HEK293 (cell line): Measurements from ENCODE around the gene MFGE8.
A peak's percentile ranks its signal among the peaks of the same experiment; 100 is the strongest.

ENCODE experiments used
- CTCF ChIA-PET: fragments of 350-600 bp; formaldehyde crosslinking; extraction: SDS; loops from one replicate; lab custom pipeline; 2021; ENCODE audit warnings: antibody characterized with exemption; lab: Yijun Ruan, JAX
- POLR2A ChIA-PET: fragments of 300-600 bp; formaldehyde crosslinking; extraction: SDS; loops from one replicate; lab custom pipeline; 2020; ENCODE audit warnings: antibody characterized with exemption, inconsistent platforms; lab: Yijun Ruan, JAX
- H3K27ac ChIP-seq: fragments of 200-500 bp; sonication (Bioruptor generic); 2 replicates; pipeline ENCODE4 v1.5.1; 2014; ENCODE audit warnings: low read depth, low read length, control low read depth, inconsistent platforms; ENCODE audit errors: extremely low read depth
- H3K36me3 ChIP-seq, 2 experiments: fragments of 200-500 bp in 1 of 2; sonication (Bioruptor generic) in 1 of 2; 1 replicate in 1 of 2; 2 replicates in 1 of 2; pipeline ENCODE4 v1.5.1; 2014 to 2017; ENCODE audit warnings: inconsistent platforms in 2 of 2, low read length in 2 of 2; ENCODE audit not compliant: control insufficient read depth in 2 of 2, insufficient read depth in 1 of 2
- H3K4me1 ChIP-seq: fragments of 200-500 bp; sonication (Bioruptor generic); 2 replicates; pipeline ENCODE4 v1.5.1; 2014; ENCODE audit warnings: mild to moderate bottlenecking, low read length, inconsistent platforms; ENCODE audit not compliant: control insufficient read depth, insufficient read depth
- H3K4me3 ChIP-seq: 2 replicates; pipeline ENCODE4 v1.5.1; 2011; ENCODE audit warnings: low read depth, mild to moderate bottlenecking, control low read depth, low read length, moderate library complexity
- H3K9me3 ChIP-seq: fragments of 200-500 bp; sonication (Bioruptor generic); 2 replicates; pipeline ENCODE4 v1.5.1; 2014; ENCODE audit warnings: low read depth, low read length, inconsistent platforms; ENCODE audit not compliant: control insufficient read depth, insufficient read depth
- FEZF1 ChIP-seq: fragments of 450-650 bp; formaldehyde crosslinking; IDR thresholded peaks from 2 replicates; pipeline ENCODE4 v1.5.1; 2016; ENCODE audit warnings: missing biosample characterization, missing genetic modification characterization
- GLI2 ChIP-seq: fragments of 450-650 bp; formaldehyde crosslinking; IDR thresholded peaks from 2 replicates; pipeline ENCODE4; 2017; ENCODE audit warnings: missing biosample characterization, missing genetic modification characterization, low read depth, borderline replicate concordance
- GLIS1 ChIP-seq: fragments of 450-650 bp; formaldehyde crosslinking; IDR thresholded peaks from 2 replicates; pipeline ENCODE4 v1.5.1; 2016; ENCODE audit warnings: missing biosample characterization, missing genetic modification characterization
- INSM2 ChIP-seq: fragments of 450-650 bp; formaldehyde crosslinking; IDR thresholded peaks from 2 replicates; pipeline ENCODE4 v1.5.1; 2016; ENCODE audit warnings: missing biosample characterization, missing genetic modification characterization
- YY2 ChIP-seq: fragments of 450-650 bp; formaldehyde crosslinking; IDR thresholded peaks from 2 replicates; pipeline ENCODE4 v1.5.1; 2016; ENCODE audit warnings: missing biosample characterization, missing genetic modification characterization
- ZBTB10 ChIP-seq: fragments of 450-650 bp; formaldehyde crosslinking; IDR thresholded peaks from 2 replicates; pipeline ENCODE4 v1.5.1; 2016; ENCODE audit warnings: missing biosample characterization, missing genetic modification characterization
- ZFP69B ChIP-seq: fragments of 450-650 bp; formaldehyde crosslinking; IDR thresholded peaks from 2 replicates; pipeline ENCODE4 v1.5.1; 2016; ENCODE audit warnings: missing biosample characterization, missing genetic modification characterization
- ZNF184 ChIP-seq: fragments of 450-650 bp; IDR thresholded peaks from 2 replicates; pipeline ENCODE4 v1.5.1; 2018; ENCODE audit warnings: missing biosample characterization, mild to moderate bottlenecking, missing genetic modification characterization
- ZNF2 ChIP-seq: fragments of 450-650 bp; formaldehyde crosslinking; IDR thresholded peaks from 2 replicates; pipeline ENCODE4 v1.5.1; 2016; ENCODE audit warnings: missing biosample characterization, missing genetic modification characterization
- ZNF223 ChIP-seq: fragments of 450-650 bp; formaldehyde crosslinking; IDR thresholded peaks from 2 replicates; pipeline ENCODE4 v1.5.1; 2016; ENCODE audit warnings: missing biosample characterization, missing genetic modification characterization
- ZNF239 ChIP-seq: fragments of 450-650 bp; formaldehyde crosslinking; IDR thresholded peaks from 2 replicates; pipeline ENCODE4 v1.5.1; 2016; ENCODE audit warnings: missing biosample characterization, missing genetic modification characterization
- ZNF248 ChIP-seq: fragments of 450-650 bp; formaldehyde crosslinking; IDR thresholded peaks from 2 replicates; pipeline ENCODE4 v1.5.1; 2017; ENCODE audit warnings: missing biosample characterization, missing genetic modification characterization
- ZNF302 ChIP-seq: fragments of 450-650 bp; formaldehyde crosslinking; IDR thresholded peaks from 2 replicates; pipeline ENCODE4 v1.5.1; 2016; ENCODE audit warnings: missing biosample characterization, missing genetic modification characterization, low read depth
- ZNF426 ChIP-seq: fragments of 450-650 bp; formaldehyde crosslinking; IDR thresholded peaks from 2 replicates; pipeline ENCODE4 v1.5.1; 2017; ENCODE audit warnings: missing biosample characterization, missing genetic modification characterization, mild to moderate bottlenecking, inconsistent platforms, moderate library complexity
- ZNF571 ChIP-seq: fragments of 450-650 bp; formaldehyde crosslinking; IDR thresholded peaks from 2 replicates; pipeline ENCODE4 v1.5.0; 2017; ENCODE audit warnings: missing biosample characterization, missing genetic modification characterization
- ZNF629 ChIP-seq: fragments of 450-650 bp; formaldehyde crosslinking; IDR thresholded peaks from 2 replicates; pipeline ENCODE4 v1.5.1; 2017; ENCODE audit warnings: missing biosample characterization, missing genetic modification characterization
- ZNF830 ChIP-seq: fragments of 450-650 bp; IDR thresholded peaks from 2 replicates; pipeline ENCODE4 v1.5.0; 2018; ENCODE audit warnings: missing biosample characterization, missing genetic modification characterization, low read depth, mild to moderate bottlenecking, moderate library complexity
- ZNF843 ChIP-seq: fragments of 450-650 bp; formaldehyde crosslinking; IDR thresholded peaks from 2 replicates; pipeline ENCODE4 v1.5.1; 2016; ENCODE audit warnings: missing biosample characterization, missing genetic modification characterization
- ZSCAN4 ChIP-seq: fragments of 450-650 bp; formaldehyde crosslinking; IDR thresholded peaks from 2 replicates; pipeline ENCODE4 v1.5.1; 2017; ENCODE audit warnings: missing biosample characterization, missing genetic modification characterization
- TF ChIP-seq, protein P1 (sequence below): fragments of 450-650 bp; formaldehyde crosslinking; IDR thresholded peaks from 2 replicates; pipeline ENCODE4 v1.5.1; 2016; ENCODE audit warnings: missing biosample characterization, missing genetic modification characterization
- TF ChIP-seq, protein P2 (sequence below): fragments of 450-650 bp; IDR thresholded peaks from 2 replicates; pipeline ENCODE4 v1.5.1; 2018; ENCODE audit warnings: missing biosample characterization, mild to moderate bottlenecking, missing genetic modification characterization
- TF ChIP-seq, protein P3 (sequence below): fragments of 450-650 bp; formaldehyde crosslinking; IDR thresholded peaks from 2 replicates; pipeline ENCODE4 v1.5.1; 2016; ENCODE audit warnings: missing biosample characterization, missing genetic modification characterization

MFGE8 gene

GRCh38 chr15:88920186-88920891 lies 7.2 kb upstream of the MFGE8 start (continued):
- TF ChIP-seq, protein P1, sequence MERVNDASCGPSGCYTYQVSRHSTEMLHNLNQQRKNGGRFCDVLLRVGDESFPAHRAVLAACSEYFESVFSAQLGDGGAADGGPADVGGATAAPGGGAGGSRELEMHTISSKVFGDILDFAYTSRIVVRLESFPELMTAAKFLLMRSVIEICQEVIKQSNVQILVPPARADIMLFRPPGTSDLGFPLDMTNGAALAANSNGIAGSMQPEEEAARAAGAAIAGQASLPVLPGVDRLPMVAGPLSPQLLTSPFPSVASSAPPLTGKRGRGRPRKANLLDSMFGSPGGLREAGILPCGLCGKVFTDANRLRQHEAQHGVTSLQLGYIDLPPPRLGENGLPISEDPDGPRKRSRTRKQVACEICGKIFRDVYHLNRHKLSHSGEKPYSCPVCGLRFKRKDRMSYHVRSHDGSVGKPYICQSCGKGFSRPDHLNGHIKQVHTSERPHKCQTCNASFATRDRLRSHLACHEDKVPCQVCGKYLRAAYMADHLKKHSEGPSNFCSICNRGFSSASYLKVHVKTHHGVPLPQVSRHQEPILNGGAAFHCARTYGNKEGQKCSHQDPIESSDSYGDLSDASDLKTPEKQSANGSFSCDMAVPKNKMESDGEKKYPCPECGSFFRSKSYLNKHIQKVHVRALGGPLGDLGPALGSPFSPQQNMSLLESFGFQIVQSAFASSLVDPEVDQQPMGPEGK (tag by site-specific recombination), result peak; percentile 46; the same call in 1 of the 2 replicates
- TF ChIP-seq GLIS1 (tag by site-specific recombination) (0 out of 2 replicates have a peak, but pooled peaks have one; percentile 15), ZNF629 (tag by site-specific recombination) (peak; percentile 38), ZFP69B (tag by site-specific recombination) (peak; percentile 44; the same call in 1 of the 2 replicates)

DNA sequence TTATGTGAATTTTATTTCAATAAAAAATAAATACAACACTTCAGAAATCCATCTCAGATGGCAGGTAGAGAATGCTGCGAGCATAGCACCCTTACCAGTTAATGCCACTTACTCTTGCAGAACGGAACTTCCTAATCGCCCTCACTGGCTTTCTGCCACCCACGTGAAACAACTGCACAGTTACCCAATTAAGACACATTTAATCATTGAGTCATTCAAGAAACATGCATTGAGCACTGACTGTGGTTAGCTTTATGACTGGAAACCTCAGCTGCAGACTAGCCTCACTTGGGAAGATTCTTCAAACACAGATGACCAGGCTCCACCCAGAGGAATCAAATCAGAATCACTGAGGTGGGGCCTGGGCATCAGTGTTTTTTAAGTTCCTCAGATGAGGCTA lies 5.6 kb upstream of the MFGE8 start:
- no peaks in the 10 kb centered on the region for H3K36me3 ChIP-seq
- no peak overlapping the region for H3K27ac ChIP-seq
- no peak overlapping the region for H3K4me3 ChIP-seq
- POLR2A ChIA-PET, result interaction anchor here (1.5 kb wide), 1 partner anchor 14 kb away, joined by 5 read pairs; no protein-coding TSS in a partner anchor
- CTCF ChIA-PET, result interaction anchor here (0.7 to 6.8 kb wide), 3 partner anchors 15 to 326 kb away, joined by 3 to 42 read pairs (median 4); no protein-coding TSS in a partner anchor
- no peaks in the 10 kb centered on the region for H3K9me3 ChIP-seq
- H3K4me1 ChIP-seq, result peaks cover 5% of the 10 kb centered on the region; the same call in 1 of the 2 replicates
- TF ChIP-seq, protein P2, sequence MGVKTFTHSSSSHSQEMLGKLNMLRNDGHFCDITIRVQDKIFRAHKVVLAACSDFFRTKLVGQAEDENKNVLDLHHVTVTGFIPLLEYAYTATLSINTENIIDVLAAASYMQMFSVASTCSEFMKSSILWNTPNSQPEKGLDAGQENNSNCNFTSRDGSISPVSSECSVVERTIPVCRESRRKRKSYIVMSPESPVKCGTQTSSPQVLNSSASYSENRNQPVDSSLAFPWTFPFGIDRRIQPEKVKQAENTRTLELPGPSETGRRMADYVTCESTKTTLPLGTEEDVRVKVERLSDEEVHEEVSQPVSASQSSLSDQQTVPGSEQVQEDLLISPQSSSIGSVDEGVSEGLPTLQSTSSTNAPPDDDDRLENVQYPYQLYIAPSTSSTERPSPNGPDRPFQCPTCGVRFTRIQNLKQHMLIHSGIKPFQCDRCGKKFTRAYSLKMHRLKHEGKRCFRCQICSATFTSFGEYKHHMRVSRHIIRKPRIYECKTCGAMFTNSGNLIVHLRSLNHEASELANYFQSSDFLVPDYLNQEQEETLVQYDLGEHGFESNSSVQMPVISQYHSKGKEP (tag by site-specific recombination), result peak; percentile 94
- TF ChIP-seq ZNF426 (tag by site-specific recombination) (no peak), GLI2 (tag by site-specific recombination) (peak; percentile 24; the same call in 1 of the 2 replicates), INSM2 (tag by site-specific recombination) (peak; percentile 93), ZNF184 (tag by site-specific recombination) (peak; percentile 93), ZNF843 (tag by site-specific recombination) (peak; percentile 86), ZNF248 (no peak), FEZF1 (tag by site-specific recombination) (peak; percentile 74), ZNF2 (peak; percentile 67; the same call in 1 of the 2 replicates), ZNF830 (tag by site-specific recombination) (no peak), ZSCAN4 (tag by site-specific recombination) (0 out of 2 replicates have a peak, but pooled peaks have one; percentile 12), ZNF571 (tag by site-specific recombination) (no peak), YY2 (tag by site-specific recombination) (no peak), ZNF223 (tag by site-specific recombination) (no peak), ZNF302 (no peak), ZNF239 (tag by site-specific recombination) (no peak), ZBTB10 (tag by site-specific recombination) (no peak)
- TF ChIP-seq, protein P3, sequence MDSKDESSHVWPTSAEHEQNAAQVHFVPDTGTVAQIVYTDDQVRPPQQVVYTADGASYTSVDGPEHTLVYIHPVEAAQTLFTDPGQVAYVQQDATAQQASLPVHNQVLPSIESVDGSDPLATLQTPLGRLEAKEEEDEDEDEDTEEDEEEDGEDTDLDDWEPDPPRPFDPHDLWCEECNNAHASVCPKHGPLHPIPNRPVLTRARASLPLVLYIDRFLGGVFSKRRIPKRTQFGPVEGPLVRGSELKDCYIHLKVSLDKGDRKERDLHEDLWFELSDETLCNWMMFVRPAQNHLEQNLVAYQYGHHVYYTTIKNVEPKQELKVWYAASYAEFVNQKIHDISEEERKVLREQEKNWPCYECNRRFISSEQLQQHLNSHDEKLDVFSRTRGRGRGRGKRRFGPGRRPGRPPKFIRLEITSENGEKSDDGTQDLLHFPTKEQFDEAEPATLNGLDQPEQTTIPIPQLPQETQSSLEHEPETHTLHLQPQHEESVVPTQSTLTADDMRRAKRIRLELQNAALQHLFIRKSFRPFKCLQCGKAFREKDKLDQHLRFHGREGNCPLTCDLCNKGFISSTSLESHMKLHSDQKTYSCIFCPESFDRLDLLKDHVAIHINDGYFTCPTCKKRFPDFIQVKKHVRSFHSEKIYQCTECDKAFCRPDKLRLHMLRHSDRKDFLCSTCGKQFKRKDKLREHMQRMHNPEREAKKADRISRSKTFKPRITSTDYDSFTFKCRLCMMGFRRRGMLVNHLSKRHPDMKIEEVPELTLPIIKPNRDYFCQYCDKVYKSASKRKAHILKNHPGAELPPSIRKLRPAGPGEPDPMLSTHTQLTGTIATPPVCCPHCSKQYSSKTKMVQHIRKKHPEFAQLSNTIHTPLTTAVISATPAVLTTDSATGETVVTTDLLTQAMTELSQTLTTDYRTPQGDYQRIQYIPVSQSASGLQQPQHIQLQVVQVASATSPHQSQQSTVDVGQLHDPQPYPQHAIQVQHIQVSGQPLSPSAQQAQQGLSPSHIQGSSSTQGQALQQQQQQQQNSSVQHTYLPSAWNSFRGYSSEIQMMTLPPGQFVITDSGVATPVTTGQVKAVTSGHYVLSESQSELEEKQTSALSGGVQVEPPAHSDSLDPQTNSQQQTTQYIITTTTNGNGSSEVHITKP (tag by site-specific recombination), result peak; percentile 40; the same call in 1 of the 2 replicates
